B cell (primary cell): ENCODE measurements around the gene SLC2A6. TPM values are rescaled to one million over a fixed set of nuclear protein-coding genes. Genes with fewer than 3 reads are reported as not detected.

Experiments
- ATAC-seq: fragments of 200-7000 bp; cut with Tn5 transposase; one replicate; pipeline ENCODE4 v1.10.0; 2021; ENCODE audit warnings: low read depth, mild to moderate bottlenecking, moderate number of reproducible peaks, moderate library complexity
- CTCF ChIA-PET: fragments of 350-600 bp; sonication (Branson Sonifier 250); formaldehyde crosslinking; loops from one replicate; lab custom pipeline; 2021; ENCODE audit warnings: antibody characterized with exemption, inconsistent platforms; lab: Charles Lee
- POLR2A ChIA-PET: fragments of 350-600 bp; sonication (Branson Sonifier 250); formaldehyde crosslinking; loops from one replicate; lab custom pipeline; 2021; ENCODE audit warnings: antibody characterized with exemption; lab: Charles Lee
- DNase-seq: peaks from one replicate; pipeline ENCODE4 v3.0.0; 2013
- H2AFZ ChIP-seq: 2 replicates; pipeline ENCODE4 v1.6.1; 2012; ENCODE audit warnings: mild to moderate bottlenecking, low read depth, low read length; ENCODE audit not compliant: insufficient read depth, poor library complexity, severe bottlenecking
- H3K27ac ChIP-seq, 2 donors: 1 replicate in 1 of 2; 2 replicates in 1 of 2; pipeline ENCODE4 v1.5.1; 2012 to 2013; ENCODE audit warnings: low read length in 2 of 2, mild to moderate bottlenecking in 2 of 2, moderate library complexity in 1 of 2
- H3K27me3 ChIP-seq, 4 experiments: fragments of 200-600 bp in 1 of 4; sonication (generic) in 1 of 4; replicated peaks in 1 of 4; 1 replicate in 2 of 4; 2 replicates in 2 of 4; pipeline versions ENCODE4 v1.6.1 to v1.7.0; 2013 to 2016; ENCODE audit warnings: low read length in 3 of 4, mild to moderate bottlenecking in 2 of 4, mixed read lengths in 1 of 4, moderate library complexity in 1 of 4; ENCODE audit not compliant: insufficient read depth in 4 of 4, control insufficient read depth in 3 of 4; ENCODE audit errors: control extremely low read depth in 1 of 4
- H3K36me3 ChIP-seq, 2 experiments: replicated peaks in 1 of 2; 1 replicate in 1 of 2; 2 replicates in 1 of 2; pipeline versions ENCODE4 v1.6.1 to v1.7.1; 2013; ENCODE audit warnings: low read length in 1 of 2; ENCODE audit not compliant: insufficient read depth in 2 of 2, control insufficient read depth in 1 of 2; ENCODE audit errors: control extremely low read depth in 1 of 2, extremely low read depth in 1 of 2
- H3K4me1 ChIP-seq, 2 donors: fragments of 200-600 bp in 1 of 2; sonication (generic) in 1 of 2; 1 replicate in 1 of 2; 2 replicates in 1 of 2; pipeline versions ENCODE4 v1.5.1 to v1.6.1; 2013 to 2017; ENCODE audit warnings: low read length in 2 of 2; ENCODE audit not compliant: control insufficient read depth in 2 of 2, insufficient read depth in 2 of 2
- H3K4me2 ChIP-seq: replicated peaks from 2 replicates; pipeline ENCODE3; 2012; ENCODE audit warnings: mild to moderate bottlenecking, low read depth, low read length; ENCODE audit not compliant: poor library complexity, severe bottlenecking
- H3K4me3 ChIP-seq, 5 experiments: fragments of 200-600 bp in 1 of 5; sonication (generic) in 1 of 5; 1 replicate in 3 of 5; 2 replicates in 2 of 5; pipeline versions ENCODE4 v1.5.1 to v1.7.0; 2011 to 2016; ENCODE audit warnings: low read length in 4 of 5, mild to moderate bottlenecking in 4 of 5, low read depth in 2 of 5, control low read depth in 1 of 5, moderate library complexity in 1 of 5; ENCODE audit not compliant: insufficient read depth in 1 of 5; ENCODE audit errors: control extremely low read depth in 1 of 5, extremely low read depth in 1 of 5
- H3K79me2 ChIP-seq: fragments of 200-600 bp; sonication (generic); one replicate; pipeline ENCODE4 v1.6.0; 2016; ENCODE audit warnings: low read length; ENCODE audit not compliant: control insufficient read depth, insufficient read depth
- H3K9ac ChIP-seq: fragments of 200-600 bp; sonication (generic); 2 replicates; pipeline ENCODE4 v1.6.1; 2017; ENCODE audit warnings: mild to moderate bottlenecking, low read length, moderate library complexity
- H3K9me3 ChIP-seq, 3 donors: one replicate each; pipeline versions ENCODE4 v1.6.1 to v1.7.1; 2013; ENCODE audit warnings: low read length in 2 of 3; ENCODE audit not compliant: control insufficient read depth in 2 of 3, insufficient read depth in 1 of 3; ENCODE audit errors: control extremely low read depth in 1 of 3
- H4K20me1 ChIP-seq: 2 replicates; pipeline ENCODE4 v1.6.0; 2012; ENCODE audit warnings: mild to moderate bottlenecking, low read length; ENCODE audit not compliant: insufficient read depth, control insufficient read depth, poor library complexity, severe bottlenecking
- H3K27ac Mint-ChIP-seq: one replicate; pipeline ENCODE4 v1.8.0; 2021; ENCODE audit warnings: mixed read lengths
- H3K27me3 Mint-ChIP-seq: one replicate; pipeline ENCODE4 v1.8.0; 2021; ENCODE audit warnings: mixed read lengths
- H3K4me1 Mint-ChIP-seq: one replicate; pipeline ENCODE4 v1.8.0; 2021; ENCODE audit warnings: mixed read lengths
- H3K4me3 Mint-ChIP-seq: one replicate; pipeline ENCODE4 v1.8.0; 2021; ENCODE audit warnings: mixed read lengths
- H3K9me3 Mint-ChIP-seq: one replicate; pipeline ENCODE4 v1.8.0; 2022; ENCODE audit warnings: mixed read lengths; ENCODE audit not compliant: insufficient read depth
- CTCF ChIP-seq: fragments of 200-600 bp; IDR thresholded peaks from one replicate; pipeline ENCODE4 v1.8.0; 2022; ENCODE audit warnings: antibody characterized with exemption, mild to moderate bottlenecking
- EZH2 ChIP-seq: IDR thresholded peaks from 2 replicates; pipeline ENCODE4 v1.6.1; 2012; ENCODE audit warnings: borderline replicate concordance, low read depth, mild to moderate bottlenecking, moderate library complexity, low read length; ENCODE audit not compliant: insufficient read depth, poor library complexity, severe bottlenecking
- WGBS: methylation state at CpG from one replicate; pipeline ENCODE4 v1.1.5; 2013; ENCODE audit warnings: missing lambda C conversion rate; ENCODE audit not compliant: insufficient coverage; 5-methylcytosine and 5-hydroxymethylcytosine counted together
- intact Hi-C: fragments of 100-400 bp; cut with micrococcal nuclease; formaldehyde crosslinking; loops from one replicate; pipeline ENCODE4 v1.10.0; 2022
- polyA plus RNA-seq: library from polyadenylated mRNA; depleted of rRNA; stranded (reverse); fragments of >200 nt; gene quantifications from 2 replicates; pipeline ENCODE4 v1.2.3, GENCODE V29; 2012
- total RNA-seq, 2 donors: library from RNA; stranded (reverse); fragments of 120-200 nt in 1 of 2; gene quantifications; 1 replicate in 1 of 2; 2 replicates in 1 of 2; pipeline versions ENCODE4 v1.2.3 to v1.2.4, GENCODE V29; 2013 to 2022

The SLC2A6 gene
- total and polyA plus RNA-seq, 2 donors (not counting 1 experiment from before 2014, with no cell fraction given) = 51.8 to 108 TPM

GRCh38 chr9:133457233-133457632 lies 21.7 kb downstream of the SLC2A6 start:
- Histone ChIP-seq H3K9ac (no peak overlapping the region), H3K4me2 (no peak overlapping the region), H3K27me3 (no peaks in the 10 kb centered on the region), H2AFZ (no peak overlapping the region), H3K36me3 (no peaks in the 10 kb centered on the region), H3K79me2 (peaks cover 3% of the 10 kb centered on the region), H3K27ac (no peak overlapping the region), H3K4me3 (no peak overlapping the region), H4K20me1 (no peaks in the 10 kb centered on the region), H3K9me3 (no peaks in the 10 kb centered on the region), H3K4me1 (peaks cover 13 to 26% of the 10 kb centered on the region in 2 donors)
- ChIA-PET CTCF (no interaction called here), POLR2A (interaction anchor here (1.2 kb wide), 1 partner anchor 15 kb away, joined by 4 read pairs; no protein-coding TSS in a partner anchor)
- Mint-ChIP-seq H3K4me3 (no peak overlapping the region), H3K4me1 (peaks cover 22% of the 10 kb centered on the region), H3K27me3 (no peaks in the 10 kb centered on the region), H3K9me3 (no peaks in the 10 kb centered on the region), H3K27ac (no peak overlapping the region)
- ATAC-seq (no peak), DNase-seq (no peak)
- no peak for TF ChIP-seq EZH2
- TF ChIP-seq CTCF = no peak
- intact Hi-C loops = no loop called here
- WGBS = 90% methylated on average over 13 of the region's 13 CpGs

- Histone ChIP-seq H2AFZ (no peak overlapping the region), H3K9me3 (no peaks in the 10 kb centered on the region), H3K4me2 (no peak overlapping the region), H3K4me1 (peaks cover 13 to 18% of the 10 kb centered on the region in 2 donors), H3K9ac (no peak overlapping the region), H3K4me3 (no peak overlapping the region), H3K27me3 (no peaks in the 10 kb centered on the region), H3K27ac (no peak overlapping the region), H3K36me3 (no peaks in the 10 kb centered on the region), H4K20me1 (no peaks in the 10 kb centered on the region), H3K79me2 (no peaks in the 10 kb centered on the region)
- Mint-ChIP-seq H3K27me3 (no peaks in the 10 kb centered on the region), H3K27ac (no peak overlapping the region), H3K9me3 (no peaks in the 10 kb centered on the region), H3K4me1 (peaks cover 19% of the 10 kb centered on the region), H3K4me3 (no peak overlapping the region)
- intact Hi-C loops = no loop called here
- no peak for TF ChIP-seq EZH2
- TF ChIP-seq CTCF = no peak
- DNase-seq (no peak), ATAC-seq (no peak)
- CTCF ChIA-PET = no interaction called here
- WGBS = 85% methylated on average over 9 of the region's 9 CpGs
- POLR2A ChIA-PET = no interaction called here
Measured at GRCh38 chr9:133456409-133456808, 22.5 kb downstream of the SLC2A6 start.
